GM21717 (cell line): ENCODE results near the gene MAB21L1.

ENCODE experiments used
- ATAC-seq: cut with Tn5 transposase; IDR thresholded peaks from one replicate; pipeline ENCODE4 v1.9.1; 2021; ENCODE audit warnings: mild to moderate bottlenecking, moderate library complexity; ENCODE audit not compliant: unreplicated experiment

The MAB21L1 gene

DNA sequence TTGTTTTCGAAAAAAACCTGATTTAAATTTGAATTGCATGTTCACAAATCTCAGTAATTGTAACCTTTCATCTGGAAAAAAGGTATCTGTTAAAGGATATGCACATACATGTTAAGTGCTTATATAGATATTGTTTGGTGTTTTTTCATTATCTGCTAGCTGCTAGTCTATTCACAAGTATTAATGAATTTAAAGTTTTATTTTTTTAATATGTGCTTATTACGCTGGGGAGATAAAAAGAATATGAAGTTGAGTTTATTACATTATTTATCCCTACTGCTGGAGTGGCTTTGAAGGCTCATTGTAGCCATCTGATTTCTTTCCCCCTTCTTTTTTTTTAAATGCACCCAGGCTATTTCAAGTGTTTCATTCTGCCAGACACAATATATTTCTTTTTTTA lies 3.9 kb upstream of the MAB21L1 start:
- no peak for ATAC-seq

DNA sequence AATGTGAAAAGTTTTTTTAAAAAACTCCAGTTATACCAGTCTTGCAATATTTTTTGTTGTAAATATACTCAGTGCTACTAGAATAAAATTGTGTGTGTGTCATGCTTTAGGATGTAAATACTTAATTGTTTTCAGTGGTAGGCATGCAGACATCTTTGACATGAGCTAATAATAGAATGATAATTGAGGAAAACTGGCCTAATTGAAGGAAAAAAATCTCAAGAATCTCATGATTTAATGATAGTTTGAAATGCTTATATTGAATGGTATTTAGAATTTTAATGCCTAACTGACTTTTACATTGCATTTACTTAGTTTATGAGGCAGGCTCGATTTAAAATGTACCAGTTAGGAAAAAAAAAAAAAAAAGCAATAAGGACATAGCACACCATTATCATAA lies 3.2 kb upstream of the MAB21L1 start:
- ATAC-seq = no peak

DNA sequence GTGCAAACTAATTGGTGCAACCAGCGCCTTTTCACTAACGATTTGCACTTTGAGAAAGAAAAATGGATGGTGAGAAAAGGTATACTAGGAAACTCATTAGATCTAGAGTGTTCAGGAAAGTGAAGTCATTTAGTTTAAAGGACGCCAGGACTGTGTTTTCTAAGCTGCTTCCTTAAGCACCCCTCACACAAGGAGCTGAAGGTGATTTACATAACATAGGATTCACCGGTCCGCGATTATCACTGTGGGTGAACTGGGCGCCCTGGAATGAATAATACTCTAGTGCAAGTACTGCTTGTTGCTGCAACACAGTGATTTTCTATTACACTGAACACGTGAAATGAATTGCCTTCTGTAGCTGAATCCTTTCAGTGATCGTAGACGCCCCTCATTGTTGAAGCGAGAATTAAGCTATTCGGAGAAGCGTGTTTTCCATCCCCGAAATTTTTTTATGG lies 2.6 kb upstream of the MAB21L1 start:
- ATAC-seq = no peak

DNA sequence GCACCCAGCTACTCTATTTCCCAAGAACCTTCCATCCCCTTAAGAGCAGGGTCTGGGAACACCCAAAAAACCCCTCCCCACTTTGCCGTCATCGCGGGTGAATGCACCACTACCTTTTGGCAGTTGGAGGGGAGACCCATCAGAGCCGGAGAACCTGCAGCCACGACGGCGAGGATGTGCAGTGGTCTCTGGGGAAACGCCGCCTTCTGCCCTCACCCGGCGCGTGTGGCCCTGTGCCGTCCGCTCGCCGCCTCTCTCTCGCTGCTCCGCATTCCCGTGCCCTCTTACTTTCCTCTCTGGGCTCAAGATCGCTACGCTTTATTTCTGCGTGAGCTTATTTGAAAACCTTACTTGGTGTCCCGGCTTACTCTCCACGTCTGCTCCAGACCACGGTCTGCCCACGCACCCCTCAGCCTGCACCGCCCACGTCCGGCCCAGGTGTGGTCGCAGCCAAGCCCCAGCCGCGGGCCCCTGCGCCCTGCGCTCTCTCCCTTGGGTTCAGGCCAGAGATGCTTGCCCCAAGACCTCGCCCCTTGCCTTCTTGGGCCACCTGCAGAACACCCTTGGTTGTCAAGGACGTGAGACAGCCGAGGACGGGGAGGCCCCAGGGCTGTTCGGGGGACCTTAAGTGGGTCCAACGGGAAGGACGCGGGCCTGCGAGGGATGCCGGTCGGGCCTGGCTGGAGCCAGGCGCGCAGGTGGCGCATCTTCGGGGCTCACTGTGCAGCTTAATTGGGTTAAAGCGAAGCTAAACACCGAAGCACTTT lies 2.0 kb upstream of the MAB21L1 start:
- ATAC-seq = no peak

DNA sequence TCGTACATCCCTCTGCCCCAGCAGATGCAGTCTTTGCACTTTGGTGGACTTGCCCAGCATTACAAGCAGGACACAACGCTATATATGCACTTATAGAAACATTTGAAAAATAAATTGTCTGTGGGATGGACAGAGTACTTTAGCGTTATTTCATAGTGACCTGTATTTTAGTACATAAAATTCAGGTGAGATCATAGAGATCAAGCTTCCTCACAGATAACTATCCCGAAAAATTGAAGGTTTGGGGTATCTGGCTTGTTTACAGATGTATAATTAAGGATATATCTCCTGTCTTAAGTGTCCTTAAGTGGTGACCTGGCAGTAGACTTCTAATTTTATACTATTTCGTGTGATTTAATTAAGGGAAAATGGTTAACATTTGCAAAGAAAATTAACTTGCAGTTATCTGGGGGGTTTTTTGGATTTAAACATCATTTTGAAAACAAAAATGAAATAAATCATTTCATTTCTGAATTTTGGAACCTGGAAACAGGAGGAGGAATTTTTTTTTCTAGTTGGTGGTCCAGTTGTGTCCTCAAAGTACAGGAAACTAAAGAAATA lies 977 bp upstream of the MAB21L1 start:
- ATAC-seq = no peak

DNA sequence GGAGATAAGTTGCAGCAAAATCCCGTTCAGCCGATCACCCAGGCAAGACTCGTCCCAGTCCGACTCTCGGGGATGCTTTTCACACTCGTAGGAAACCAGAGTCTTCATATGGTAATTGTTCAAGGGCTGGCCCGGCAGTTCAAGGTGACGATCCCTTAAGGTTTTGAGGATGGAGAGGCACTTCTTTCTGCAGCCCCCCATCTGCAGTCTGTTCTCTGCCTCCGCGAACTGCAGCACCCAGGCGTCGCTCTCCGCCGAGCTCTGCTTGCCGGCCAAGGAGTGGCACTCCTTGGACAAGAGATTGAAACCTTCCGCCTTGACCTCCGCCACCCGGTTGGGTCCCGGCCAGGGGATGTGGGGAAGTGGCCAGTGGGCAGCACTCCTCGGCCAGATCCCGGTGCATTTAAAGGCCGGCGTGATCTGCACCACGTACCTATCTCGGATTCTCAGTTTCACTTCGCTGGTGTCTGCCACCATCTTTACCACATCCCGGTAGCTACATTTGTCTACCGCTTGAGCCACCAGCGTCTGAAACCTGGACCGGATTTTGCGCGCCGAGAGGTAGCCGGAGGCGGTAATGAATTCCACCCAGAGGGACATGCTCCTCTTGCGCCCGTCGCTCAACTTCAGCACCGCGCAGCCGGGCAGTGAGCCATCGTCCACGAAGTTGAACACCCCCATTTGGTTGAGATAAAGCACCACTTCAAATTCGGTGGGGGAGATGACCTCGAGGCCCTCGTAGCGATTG lies 1.1 kb downstream of the MAB21L1 start:
- ATAC-seq = no peak

DNA sequence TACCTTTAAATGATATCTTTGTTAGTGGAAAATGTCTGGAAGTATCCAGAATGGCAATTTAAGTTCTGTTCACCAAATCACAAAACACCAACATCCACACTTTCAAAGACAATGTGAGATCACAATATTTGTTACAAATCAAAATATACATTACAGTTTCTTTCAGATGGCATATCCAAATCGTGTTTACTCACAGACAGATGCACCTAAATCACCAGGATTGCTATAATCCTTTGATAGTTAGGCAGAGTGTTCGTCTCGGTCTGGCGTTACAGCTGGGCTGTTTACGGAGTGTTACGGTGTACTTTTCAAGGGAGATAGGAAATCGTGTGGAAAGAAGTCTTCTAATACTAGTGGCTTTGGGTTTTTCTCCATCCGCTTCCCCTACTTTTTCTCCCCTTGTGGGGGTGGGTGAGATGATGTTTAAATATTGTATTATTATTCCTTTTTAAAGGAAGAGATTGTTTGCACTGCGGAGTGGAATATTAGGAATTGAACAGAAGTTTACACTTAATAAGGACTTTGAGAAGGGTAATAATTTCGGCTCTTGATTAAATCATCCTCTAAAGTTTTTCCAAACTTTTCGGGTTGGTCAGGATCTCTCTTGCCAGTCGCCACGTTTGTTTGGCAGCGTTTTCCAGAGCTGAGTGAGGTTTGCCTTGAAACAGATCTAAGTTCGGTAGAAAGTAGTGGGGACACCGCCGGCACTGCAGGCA lies 1.8 kb downstream of the MAB21L1 start:
- ATAC-seq = no peak

DNA sequence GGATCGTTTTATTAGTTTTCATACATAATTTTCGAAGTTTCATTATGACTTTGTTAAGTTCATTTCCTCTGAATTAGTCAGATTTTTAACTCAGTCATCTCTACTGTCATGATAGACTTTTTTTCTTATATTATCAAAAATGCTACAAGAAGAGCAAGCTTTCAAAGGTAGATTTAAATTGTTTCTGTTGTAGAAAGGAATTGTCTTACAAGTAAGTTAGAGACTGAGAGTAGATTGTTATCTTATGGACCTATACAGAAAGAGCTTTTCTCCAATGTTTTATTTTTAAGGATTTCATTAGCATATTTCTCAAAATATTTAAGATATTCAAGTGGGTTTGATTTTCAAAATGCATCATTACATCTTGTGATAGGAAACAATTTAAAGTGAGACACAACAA lies 2.7 kb downstream of the MAB21L1 start:
- ATAC-seq = no peak

DNA sequence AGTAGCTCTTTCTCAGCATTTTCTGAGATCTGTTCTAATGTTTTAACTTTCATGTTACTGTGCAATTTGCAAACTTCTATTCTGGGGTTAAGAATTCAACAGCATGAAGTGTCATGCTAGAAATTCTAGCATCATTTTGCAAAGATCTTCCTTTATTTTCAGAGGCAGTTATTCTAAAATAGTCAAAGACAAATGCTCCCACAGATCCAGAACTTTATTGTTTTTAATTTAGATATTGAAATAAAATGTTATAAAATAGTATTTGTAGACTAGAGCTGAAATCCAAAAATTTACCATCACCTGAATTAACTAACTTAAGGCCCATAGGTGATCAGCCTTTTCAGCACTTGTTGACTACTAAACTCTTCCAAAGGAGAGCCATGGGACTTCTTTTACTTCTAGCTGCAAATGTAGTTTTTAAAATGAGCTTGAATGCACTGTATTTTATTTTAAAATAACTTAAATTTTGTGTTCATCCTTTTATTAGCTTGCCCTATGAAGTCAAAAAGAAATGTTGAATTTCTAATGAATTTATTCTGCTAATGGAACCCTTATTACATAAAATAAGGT lies 3.2 kb downstream of the MAB21L1 start:
- no peak for ATAC-seq

DNA sequence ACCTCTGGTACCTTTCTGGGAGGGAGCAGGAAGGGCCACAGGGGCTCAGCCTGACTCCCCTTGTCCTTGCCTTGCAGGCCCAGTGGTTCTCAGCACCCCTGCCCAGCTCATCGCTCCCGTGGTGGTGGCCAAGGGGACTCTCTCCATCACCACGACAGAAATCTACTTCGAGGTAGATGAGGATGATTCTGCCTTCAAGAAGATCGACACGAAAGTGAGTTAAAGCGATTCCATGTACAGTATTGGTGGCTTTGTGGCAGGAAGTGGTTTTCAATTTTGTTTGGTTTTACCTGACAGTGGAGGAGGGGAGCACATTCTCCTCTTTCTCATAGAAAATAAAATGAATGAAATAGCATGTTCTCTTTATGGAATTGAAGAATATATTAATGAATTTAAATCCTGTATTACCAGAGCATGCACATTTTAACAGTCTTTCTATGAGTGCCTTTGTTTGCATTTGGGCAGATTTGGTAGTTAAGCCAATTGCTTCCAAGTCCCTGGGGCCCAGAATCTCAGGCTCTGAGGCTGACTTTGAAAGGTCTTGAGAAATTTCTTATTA lies 4.1 kb downstream of the MAB21L1 start:
- no peak for ATAC-seq

DNA sequence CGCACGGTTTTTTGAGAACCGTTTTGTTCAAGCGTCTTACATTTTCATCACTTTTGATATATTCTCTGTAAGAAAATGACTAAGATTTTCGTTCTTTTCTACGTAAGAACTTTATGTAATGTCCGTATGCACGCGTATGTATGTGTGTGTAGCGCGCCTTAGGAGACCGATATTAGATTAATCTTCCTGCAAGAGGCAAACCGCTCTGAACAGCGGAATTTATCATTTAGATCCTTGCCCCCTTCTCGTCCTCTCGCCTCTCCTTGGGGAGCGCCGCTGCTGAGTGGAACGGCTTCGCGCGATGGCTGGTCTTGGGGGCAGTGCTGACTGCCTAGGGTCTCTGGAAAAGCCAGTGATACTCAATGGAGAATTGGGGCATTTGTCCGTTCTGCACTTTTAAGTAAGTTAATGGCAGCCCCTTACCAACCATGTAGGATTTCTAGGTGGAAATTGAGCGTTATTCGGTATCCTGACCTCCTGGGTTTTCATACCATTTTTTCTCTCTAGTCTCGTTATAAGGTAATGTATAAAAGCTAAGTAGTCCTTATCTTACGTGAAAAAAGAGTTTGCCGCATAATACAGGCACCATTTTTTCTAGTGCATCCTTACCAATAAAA lies 4.7 kb downstream of the MAB21L1 start:
- ATAC-seq = no peak

DNA sequence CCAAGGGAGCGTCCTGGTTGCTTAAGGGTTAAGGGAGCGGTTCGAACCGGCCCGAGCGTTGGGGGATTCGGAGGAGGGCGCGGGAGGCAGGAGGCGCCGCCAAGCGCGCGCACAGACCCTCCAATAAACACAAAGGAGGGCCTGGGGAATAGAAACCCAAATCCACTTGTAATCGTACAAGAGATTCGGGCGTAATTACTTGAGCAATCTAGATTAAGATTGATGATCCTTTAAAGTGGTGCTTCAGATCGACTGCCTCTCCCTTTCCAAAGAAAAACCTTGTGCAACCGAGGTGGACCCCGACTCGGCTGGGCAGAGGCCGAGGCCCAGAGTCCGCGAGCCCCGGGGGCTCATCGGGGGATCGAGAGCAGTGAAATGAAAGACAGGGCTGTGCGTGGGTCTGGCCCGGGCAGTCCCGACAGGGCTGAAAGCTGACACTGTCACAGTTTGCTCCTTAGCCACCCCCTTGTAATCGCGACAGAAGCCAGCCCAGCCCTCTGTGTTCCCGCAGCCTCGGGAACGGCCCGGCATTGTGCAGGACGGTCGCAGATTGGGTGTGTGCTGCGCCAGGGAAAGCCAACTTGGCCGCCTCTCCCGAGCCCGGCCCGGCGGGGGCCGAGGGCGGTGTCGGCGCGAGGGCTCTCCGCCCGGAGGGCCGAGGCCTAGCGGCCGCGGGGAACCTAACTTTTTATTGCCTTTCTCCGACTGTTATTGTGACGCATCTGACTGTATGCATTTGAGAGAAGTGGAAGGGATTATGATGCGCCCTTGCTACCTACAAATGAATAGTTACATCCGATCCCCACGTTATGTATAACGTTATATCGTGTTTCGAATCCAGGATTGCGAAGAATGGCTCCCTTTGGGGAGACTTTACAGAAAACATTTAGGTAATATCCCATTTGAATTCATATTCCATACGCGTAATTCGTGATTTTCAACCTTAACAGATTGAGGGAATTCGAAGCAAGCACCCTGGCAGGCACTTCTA lies 5.5 kb downstream of the MAB21L1 start:
- ATAC-seq = no peak

DNA sequence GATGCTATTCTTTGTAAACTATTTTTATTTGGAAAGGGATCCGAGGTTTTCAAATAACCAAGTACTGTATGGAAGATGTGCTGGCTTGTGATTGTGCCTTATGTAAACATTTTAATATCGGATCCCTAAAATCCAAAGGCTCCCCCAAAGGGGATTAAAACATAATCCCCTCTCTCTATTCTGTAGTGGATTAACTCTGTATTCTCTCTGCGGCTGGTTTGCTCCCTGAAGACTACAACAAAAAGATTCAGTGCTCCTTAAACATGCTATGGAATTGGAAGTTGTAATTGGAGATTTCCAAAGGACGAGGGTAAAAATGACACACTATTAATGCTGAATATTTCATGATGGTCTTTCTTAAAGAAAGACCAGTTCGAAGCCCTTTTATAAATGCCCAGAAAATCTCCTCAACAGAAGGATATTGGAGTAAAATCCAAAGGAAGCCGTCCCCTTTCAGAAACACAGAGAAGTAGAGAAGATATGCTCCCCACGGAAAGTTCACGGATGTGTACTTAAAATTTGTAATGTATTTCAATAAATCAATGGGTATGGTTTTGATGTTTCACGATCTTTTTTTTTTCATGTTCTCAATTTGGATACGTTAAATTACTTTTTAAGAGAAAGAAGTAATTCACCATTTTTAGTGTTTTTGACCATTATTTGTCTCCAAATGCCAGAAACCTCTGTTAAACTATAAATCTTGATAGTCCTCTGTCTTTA lies 6.5 kb downstream of the MAB21L1 start:
- no peak for ATAC-seq

DNA sequence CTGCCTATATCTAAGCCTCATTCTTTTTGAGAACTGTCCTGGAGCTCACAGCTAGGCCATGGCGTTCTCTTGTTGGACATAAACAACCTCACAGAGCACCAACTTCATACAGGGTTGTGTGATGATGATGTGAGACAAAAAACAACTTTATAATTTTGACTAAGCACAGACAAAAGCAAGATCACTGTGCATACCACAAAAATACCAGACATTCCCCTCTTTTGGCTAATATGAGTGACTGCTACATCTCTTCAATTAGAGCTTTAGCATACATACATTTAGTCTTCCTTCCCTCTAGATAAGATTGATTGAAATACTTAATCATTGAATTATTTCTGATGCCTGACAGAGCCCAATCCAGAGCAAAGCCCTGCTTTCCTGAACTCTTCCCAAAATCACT lies 8.3 kb downstream of the MAB21L1 start:
- no peak for ATAC-seq

DNA sequence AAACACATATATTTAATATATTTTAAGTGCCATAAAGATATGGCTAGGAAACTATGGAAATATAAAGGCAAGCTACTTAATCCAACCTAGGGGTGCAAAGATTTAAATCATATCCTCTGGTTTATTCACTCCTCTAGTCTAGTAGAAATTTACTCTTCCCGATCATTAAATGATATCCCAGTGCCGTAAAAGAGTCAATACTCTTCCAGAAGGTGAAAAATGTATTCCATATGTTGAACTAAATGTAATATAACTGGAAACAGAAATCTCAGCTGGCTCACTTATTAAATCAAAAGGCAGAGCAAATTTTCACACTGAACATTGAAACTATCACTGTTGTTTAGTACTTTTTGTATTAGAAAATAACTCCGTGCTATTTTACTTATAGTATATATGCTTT lies 11.1 kb downstream of the MAB21L1 start:
- no peak for ATAC-seq

DNA sequence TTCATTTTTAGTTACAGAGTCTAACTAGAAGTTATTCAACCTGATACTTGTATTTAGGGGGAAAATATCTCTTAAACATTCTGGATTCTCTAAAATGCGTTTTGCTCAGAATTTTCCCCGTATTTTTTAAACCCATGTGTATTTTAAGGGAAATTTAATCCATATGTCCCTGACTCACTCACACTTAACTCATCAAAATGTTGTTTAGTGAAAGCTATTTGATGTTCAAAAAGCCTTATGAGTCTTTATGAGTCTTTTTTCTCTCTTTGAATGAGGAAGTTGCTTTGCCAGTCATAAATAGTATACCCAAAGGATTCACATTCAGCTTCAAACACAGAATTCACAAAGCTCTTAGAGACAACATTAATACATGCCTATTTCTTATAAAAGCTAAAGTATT lies 16.4 kb downstream of the MAB21L1 start:
- no peak for ATAC-seq

DNA sequence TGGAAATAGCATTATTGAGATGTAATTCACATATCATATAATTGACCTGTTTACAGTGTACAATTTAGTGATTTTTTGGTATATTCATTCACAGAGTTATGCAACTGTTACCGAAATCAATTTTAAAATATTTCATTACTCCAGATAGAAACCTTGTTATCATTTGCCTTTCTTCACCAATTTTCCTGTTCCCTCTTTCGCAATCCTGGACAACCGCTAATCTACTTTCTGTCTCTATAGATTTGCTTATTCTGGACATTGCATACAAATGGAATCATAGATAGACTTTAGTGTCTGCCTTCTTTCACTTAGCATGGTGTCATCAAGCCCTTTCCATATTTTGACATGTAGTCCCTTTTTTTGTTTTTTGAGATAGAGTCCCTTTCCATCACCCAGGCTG lies 19.2 kb downstream of the MAB21L1 start:
- no peak for ATAC-seq

DNA sequence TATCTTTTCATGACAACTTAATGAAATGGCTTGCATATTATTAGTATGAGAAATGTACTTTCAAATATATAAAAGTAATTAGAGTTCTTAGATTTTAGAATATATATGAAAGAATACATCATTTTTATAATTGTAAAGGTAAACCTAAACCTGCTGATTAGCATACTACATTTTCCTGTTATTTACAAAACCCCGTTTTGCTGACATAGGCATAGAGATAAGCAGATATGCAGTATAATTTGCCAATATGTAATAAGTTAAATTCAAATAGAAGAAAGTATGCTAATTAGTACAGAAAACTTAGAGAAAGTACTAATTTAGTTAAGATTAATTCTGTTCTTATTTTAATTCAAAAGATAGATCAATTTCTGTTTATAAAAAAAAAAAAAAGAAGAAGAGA lies 21.5 kb downstream of the MAB21L1 start:
- no peak for ATAC-seq

DNA sequence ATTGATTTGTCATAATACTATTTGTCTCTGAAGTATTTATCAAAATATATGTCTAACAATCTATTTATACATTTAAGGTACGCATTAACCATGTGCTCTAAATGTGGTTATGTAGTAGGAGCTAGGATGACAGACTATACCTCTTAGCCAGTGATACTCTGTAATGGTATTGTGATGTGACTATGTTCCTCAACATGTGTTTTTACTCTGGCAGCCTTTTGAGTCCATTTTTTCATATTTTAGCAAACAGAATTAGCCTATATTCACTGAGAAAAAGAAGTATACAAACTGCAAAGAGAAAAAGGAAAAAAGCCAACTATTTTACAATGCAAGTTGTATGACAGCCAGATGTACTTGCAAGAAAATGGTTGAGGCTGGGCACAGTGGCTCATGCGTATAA lies 26.7 kb downstream of the MAB21L1 start:
- ATAC-seq = no peak
